ENCODE results near the gene TUBB4B.
"Not testable (repeated sequence)": the region's sequence is repeated elsewhere in the genome, so short reads cannot be mapped to it uniquely, and the experiment has no call there.

TUBB4B gene

GRCh38 chr9:137237759-137238726 is 3.0 kb upstream of the TUBB4B start:
- DNase-seq, result no peak

- not testable (repeated sequence) for DNase-seq
Measured at GRCh38 chr9:137239541-137240200, 1.4 kb upstream of the TUBB4B start.

- DNase-seq, result peak; percentile 55
Measured at GRCh38 chr9:137240318-137240840, 708 bp upstream of the TUBB4B start.

GRCh38 chr9:137241490-137242268 is 592 bp downstream of the TUBB4B start:
- no peak for DNase-seq

- DNase-seq, result no peak
Measured at GRCh38 chr9:137242269-137243203, 1.4 kb downstream of the TUBB4B start.

GRCh38 chr9:137243266-137243625 is 2.2 kb downstream of the TUBB4B start:
- DNase-seq, result not testable (repeated sequence)

- DNase-seq, result no peak
Measured at GRCh38 chr9:137243626-137244485, 2.8 kb downstream of the TUBB4B start.

GRCh38 chr9:137244486-137245449 is 3.7 kb downstream of the TUBB4B start:
- no peak for DNase-seq

- no peak for DNase-seq
Measured at GRCh38 chr9:137245450-137246421, 4.6 kb downstream of the TUBB4B start.

- no peak for DNase-seq
Measured at GRCh38 chr9:137247135-137247915, 6.2 kb downstream of the TUBB4B start.

- no peak for DNase-seq
Measured at GRCh38 chr9:137247916-137248175, 6.8 kb downstream of the TUBB4B start.

GRCh38 chr9:137250329-137251193 is 9.5 kb downstream of the TUBB4B start:
- DNase-seq, result no peak

GRCh38 chr9:137251194-137251461 is 10.0 kb downstream of the TUBB4B start, which contains the start of gene STPG3:
Gene STPG3 (plus strand): TSS chr9:137251286. CDS start chr9:137251287, 1 bp downstream.
- no peak for DNase-seq

GRCh38 chr9:137251490-137252268 is 10.6 kb downstream of the TUBB4B start:
- no peak for DNase-seq

GRCh38 chr9:137252555-137253506 is 11.7 kb downstream of the TUBB4B start:
- DNase-seq, result no peak

All from NCI-H1105 treated with DMSO at 0.1 percent for 48 hours (cell line).